Pancreas (tissue), 10 donors: ENCODE results near the gene NIBAN1. TPM values are rescaled to one million over a fixed set of nuclear protein-coding genes. Genes with fewer than 3 reads are reported as not detected.

ENCODE experiments used
- ATAC-seq, 4 donors: fragments of 200-7000 bp; cut with Tn5 transposase; one replicate each; pipeline versions ENCODE4 v1.8.0 to v1.9.1; 2020; ENCODE audit warnings: mild to moderate bottlenecking in 4 of 4, moderate library complexity in 4 of 4
- DNase-seq, 6 donors: peaks; one replicate each; pipeline ENCODE4 v3.0.0-alpha.2; 2020
- FAIRE-seq: peaks from 2 replicates; lab custom pipeline; 2012; peaks lifted over from hg19 to GRCh38; lab: Jason Lieb, UNC
- H3K27ac ChIP-seq, 4 donors: fragments of 200-600 bp; sonication (generic); 1 replicate in 3 of 4; 2 replicates in 1 of 4; pipeline versions ENCODE4 v1.5.0 to v1.8.0; 2020
- H3K27me3 ChIP-seq, 4 donors: fragments of 200-600 bp; one replicate each; pipeline ENCODE4 v1.8.0; 2021
- H3K36me3 ChIP-seq, 3 donors: fragments of 200-600 bp; sonication (generic) in 1 of 3; one replicate each; pipeline versions ENCODE4 v1.5.0 to v1.8.0; 2020 to 2021
- H3K4me1 ChIP-seq, 3 donors: fragments of 200-600 bp; one replicate each; pipeline ENCODE4 v1.8.0; 2021
- H3K4me3 ChIP-seq, 4 donors: fragments of 200-600 bp; sonication (generic) in 2 of 4; one replicate each; pipeline versions ENCODE4 v1.5.0 to v1.8.0; 2020 to 2021
- H3K9me3 ChIP-seq, 4 donors: fragments of 200-600 bp; one replicate each; pipeline ENCODE4 v1.8.0; 2021
- WGBS, 2 donors: extraction: QIAGEN DNeasy Blood & Tissue Kit; methylation state at CpG; one replicate each; pipeline ENCODE4 v1.1.7; 2013; 5-methylcytosine and 5-hydroxymethylcytosine counted together
- intact Hi-C, 3 donors: fragments of 100-400 bp; cut with DNase I; formaldehyde crosslinking; loops; one replicate each; pipeline versions ENCODE4 v1.11.1 to v1.14.2; 2022
- polyA plus RNA-seq, 2 donors: library from polyadenylated mRNA; stranded (reverse); fragments of 200-250 nt; gene quantifications; one replicate each; pipeline ENCODE4 v1.2.3, GENCODE V29; 2013
- total RNA-seq, 6 donors: library from RNA; stranded (reverse); fragmentation: NEBNext Ultra II Directional in 4 of 6; extraction: Animal tissue kit (Norgen Biotek cat#: 25700) in 4 of 6; gene quantifications; one replicate each; pipeline versions ENCODE4 v1.2.1 to v1.2.4, GENCODE V29; 2021 to 2023
- TF ChIP-seq, protein P1 (sequence below), 4 donors: fragments of 200-600 bp; sonication (generic) in 3 of 4; IDR thresholded peaks; one replicate each; pipeline versions ENCODE4 v1.5.0 to v1.8.0; 2021; ENCODE audit warnings: antibody characterized with exemption in 4 of 4
- donor health status: healthy with polysubstance abuse.
- donor health status: DM: no; HTN: no; CAD: no; lungs with moderate emphysema.
- donor health status: DM: no; HTN: no; CAD: no.
- donor health status: control.
- donor health status: control.
- donor health status: Bipolar disorder and iron deficiency.
- donor health status: DM: yes; HTN: yes; CAD: no.
- donor health status: DM: no; HTN: no; CAD: no.
- donor health status: DM: no; HTN: no; CAD: no.
- donor health status: DM: yes; HTN: yes; CAD: no.

Gene NIBAN1
- total and polyA plus RNA-seq, 8 donors, result 5.7 to 75.2 (median 52.0) TPM

DNA sequence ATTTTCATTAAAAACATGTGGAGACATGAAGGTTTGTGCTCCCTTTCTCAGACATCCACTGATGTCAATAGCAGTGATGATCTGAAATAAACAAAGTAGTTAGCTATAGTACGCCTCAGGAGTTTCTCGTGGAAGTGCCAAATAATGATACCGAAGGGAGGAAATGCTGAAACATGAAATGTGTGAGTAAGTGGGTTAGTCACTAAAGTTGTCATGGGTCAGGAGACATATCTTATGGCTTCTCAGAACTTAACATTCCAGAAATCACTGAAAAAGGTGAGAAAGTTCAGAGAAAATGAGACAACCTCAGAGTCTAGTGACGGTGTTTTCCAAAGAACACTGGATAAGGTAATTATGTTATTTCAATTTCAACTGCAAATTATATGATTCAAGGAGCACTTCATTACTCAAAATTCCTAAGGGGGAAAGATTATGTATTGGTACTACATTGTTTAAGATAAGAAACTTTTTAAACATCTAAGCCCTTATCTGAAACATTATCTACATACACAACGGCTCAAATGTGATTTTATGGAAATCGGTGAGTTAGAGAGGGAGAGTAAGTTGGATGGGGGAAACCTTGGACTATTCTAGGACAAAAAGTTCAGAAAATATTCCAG, 20.6 kb downstream of the NIBAN1 start:
- peak overlapping the region in 2 of 4 donors; percentile 12 to 15 for H3K27ac ChIP-seq
- no peaks in the 10 kb centered on the region for H3K36me3 ChIP-seq
- WGBS, 2 donors, result 50% methylated on average over 6 of the region's 6 CpGs
- intact Hi-C loops, result no loop called here
- DNase-seq, result no peak
- ATAC-seq, result peak in 1 of 4 donors; percentile 25
- peaks cover 0 to 9% (median 8%) of the 10 kb centered on the region in 3 donors for H3K4me1 ChIP-seq
- H3K9me3 ChIP-seq, result no peaks in the 10 kb centered on the region
- no peak overlapping the region for H3K4me3 ChIP-seq
- H3K27me3 ChIP-seq, result no peaks in the 10 kb centered on the region
- no peak for FAIRE-seq
- TF ChIP-seq, protein P1, sequence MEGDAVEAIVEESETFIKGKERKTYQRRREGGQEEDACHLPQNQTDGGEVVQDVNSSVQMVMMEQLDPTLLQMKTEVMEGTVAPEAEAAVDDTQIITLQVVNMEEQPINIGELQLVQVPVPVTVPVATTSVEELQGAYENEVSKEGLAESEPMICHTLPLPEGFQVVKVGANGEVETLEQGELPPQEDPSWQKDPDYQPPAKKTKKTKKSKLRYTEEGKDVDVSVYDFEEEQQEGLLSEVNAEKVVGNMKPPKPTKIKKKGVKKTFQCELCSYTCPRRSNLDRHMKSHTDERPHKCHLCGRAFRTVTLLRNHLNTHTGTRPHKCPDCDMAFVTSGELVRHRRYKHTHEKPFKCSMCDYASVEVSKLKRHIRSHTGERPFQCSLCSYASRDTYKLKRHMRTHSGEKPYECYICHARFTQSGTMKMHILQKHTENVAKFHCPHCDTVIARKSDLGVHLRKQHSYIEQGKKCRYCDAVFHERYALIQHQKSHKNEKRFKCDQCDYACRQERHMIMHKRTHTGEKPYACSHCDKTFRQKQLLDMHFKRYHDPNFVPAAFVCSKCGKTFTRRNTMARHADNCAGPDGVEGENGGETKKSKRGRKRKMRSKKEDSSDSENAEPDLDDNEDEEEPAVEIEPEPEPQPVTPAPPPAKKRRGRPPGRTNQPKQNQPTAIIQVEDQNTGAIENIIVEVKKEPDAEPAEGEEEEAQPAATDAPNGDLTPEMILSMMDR (IDR thresholded peaks at IDR 0.05), result no peak

DNA sequence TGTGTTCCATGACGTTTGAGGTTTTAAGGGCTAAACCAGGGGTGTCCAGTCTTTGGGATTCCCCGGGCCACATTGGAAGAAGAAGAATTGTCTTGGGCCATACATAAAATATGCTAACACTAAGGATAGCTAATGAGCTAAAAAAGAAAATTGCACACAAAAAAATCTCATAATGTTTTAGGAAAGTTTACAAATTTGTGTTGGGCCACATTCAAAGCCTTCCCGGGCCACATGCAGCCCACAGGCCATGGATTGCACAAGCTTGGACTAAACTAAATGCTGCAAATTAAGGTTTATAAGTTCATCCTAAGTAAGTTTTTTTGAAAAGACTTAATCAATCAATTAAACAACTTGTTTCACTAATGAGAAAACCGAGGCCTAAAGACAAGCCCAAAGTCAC, 21.9 kb downstream of the NIBAN1 start:
- H3K36me3 ChIP-seq, result no peaks in the 10 kb centered on the region
- FAIRE-seq, result no peak
- DNase-seq, result no peak
- no peak for ATAC-seq
- no peak overlapping the region for H3K4me3 ChIP-seq
- peaks cover 0 to 10% (median 9%) of the 10 kb centered on the region in 3 donors for H3K4me1 ChIP-seq
- H3K27ac ChIP-seq, result no peak overlapping the region
- TF ChIP-seq, protein P1 (IDR thresholded peaks at IDR 0.05), result no peak
- 77 to 86% methylated on average over 4 of the region's 4 CpGs for WGBS, 2 donors
- intact Hi-C loops, result no loop called here
- H3K27me3 ChIP-seq, result no peaks in the 10 kb centered on the region
- H3K9me3 ChIP-seq, result no peaks in the 10 kb centered on the region

DNA sequence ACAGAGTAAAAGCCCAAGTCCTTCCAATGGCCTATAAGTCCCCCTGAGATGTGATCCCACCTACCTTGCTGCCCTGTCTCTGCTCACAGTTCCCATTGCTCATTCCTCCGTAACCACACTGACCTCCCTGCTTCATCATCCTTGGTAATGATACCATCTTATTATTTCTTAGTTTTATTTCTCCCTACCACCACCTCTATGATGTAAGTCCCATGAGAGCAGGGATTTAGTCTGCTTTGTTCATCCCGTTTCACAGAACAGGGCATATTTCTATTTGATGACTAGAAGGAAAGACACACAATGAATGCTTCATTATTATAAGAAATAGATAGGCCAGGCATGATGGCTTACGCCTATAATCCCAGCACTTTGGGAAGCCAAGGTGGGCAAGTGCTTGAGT, 22.5 kb downstream of the NIBAN1 start:
- 90 to 97% methylated on average over 3 of the region's 3 CpGs for WGBS, 2 donors
- H3K4me1 ChIP-seq, result peaks cover 0 to 16% (median 10%) of the 10 kb centered on the region in 3 donors
- H3K36me3 ChIP-seq, result no peaks in the 10 kb centered on the region
- H3K27ac ChIP-seq, result no peak overlapping the region
- FAIRE-seq (no peak), DNase-seq (no peak), ATAC-seq (no peak)
- intact Hi-C loops, result no loop called here
- no peaks in the 10 kb centered on the region for H3K9me3 ChIP-seq
- H3K27me3 ChIP-seq, result no peaks in the 10 kb centered on the region
- H3K4me3 ChIP-seq, result no peak overlapping the region
- TF ChIP-seq, protein P1 (IDR thresholded peaks at IDR 0.05), result no peak

DNA sequence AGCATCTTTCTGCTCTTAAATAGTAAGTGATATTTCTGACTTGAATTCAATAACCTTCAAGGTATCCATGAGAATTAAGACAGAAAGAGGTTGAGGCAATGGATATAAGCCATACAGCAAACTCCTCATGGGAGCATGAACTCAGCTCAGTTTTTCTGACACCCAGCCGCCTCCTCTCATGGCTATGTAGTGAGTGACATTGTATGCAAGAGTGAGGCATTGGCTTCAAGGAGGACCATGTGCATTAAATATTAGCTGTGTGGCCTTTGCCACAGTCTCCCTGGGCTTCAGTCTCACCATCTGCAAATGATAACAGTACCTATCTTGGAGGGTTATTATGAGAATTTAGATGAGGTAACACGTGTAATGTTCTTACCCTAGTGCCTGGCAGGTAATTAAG, 23.4 kb downstream of the NIBAN1 start:
- H3K4me3 ChIP-seq, result no peak overlapping the region
- TF ChIP-seq, protein P1 (IDR thresholded peaks at IDR 0.05), result no peak
- FAIRE-seq (no peak), DNase-seq (no peak), ATAC-seq (no peak)
- no peaks in the 10 kb centered on the region for H3K9me3 ChIP-seq
- H3K27me3 ChIP-seq, result no peaks in the 10 kb centered on the region
- 57 to 63% methylated on average over 2 of the region's 2 CpGs for WGBS, 2 donors
- H3K27ac ChIP-seq, result no peak overlapping the region
- H3K36me3 ChIP-seq, result no peaks in the 10 kb centered on the region
- peaks cover 0 to 24% (median 10%) of the 10 kb centered on the region in 3 donors for H3K4me1 ChIP-seq
- intact Hi-C loops, result no loop called here

DNA sequence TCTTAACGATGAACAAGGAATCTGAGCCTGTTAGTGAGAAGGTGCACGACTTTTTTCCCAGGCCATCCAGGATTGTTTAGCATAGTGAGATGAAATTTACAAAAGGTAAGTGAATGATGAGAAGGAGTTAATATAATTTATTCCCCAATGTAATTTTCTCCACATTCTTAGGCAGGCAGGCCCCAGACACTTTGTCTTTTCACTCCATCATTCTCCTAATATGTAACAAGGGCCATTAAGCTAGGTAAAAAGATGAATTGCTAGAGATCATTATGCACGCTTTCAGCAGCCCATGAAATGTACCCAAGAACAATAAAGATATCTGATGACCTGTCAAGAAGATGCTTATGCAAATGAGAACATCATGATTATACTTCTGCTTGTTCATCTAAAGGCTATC, 24.1 kb downstream of the NIBAN1 start:
- FAIRE-seq, result no peak

More for the DNA sequence above, 24.1 kb downstream of the NIBAN1 start:
- no peaks in the 10 kb centered on the region for H3K36me3 ChIP-seq
- no peak overlapping the region for H3K4me3 ChIP-seq
- H3K27me3 ChIP-seq, result no peaks in the 10 kb centered on the region
- TF ChIP-seq, protein P1 (IDR thresholded peaks at IDR 0.05), result no peak
- no peak overlapping the region for H3K27ac ChIP-seq
- intact Hi-C loops, result no loop called here
- 54 to 56% methylated on average over 3 of the region's 3 CpGs for WGBS, 2 donors
- no peak for DNase-seq
- no peaks in the 10 kb centered on the region for H3K9me3 ChIP-seq
- no peak for ATAC-seq
- peaks cover 0 to 29% (median 10%) of the 10 kb centered on the region in 3 donors for H3K4me1 ChIP-seq
